HG03108 (cell line): ENCODE results near the gene GPATCH8.

Source experiments
- ATAC-seq: cut with Tn5 transposase; IDR thresholded peaks from one replicate; pipeline ENCODE4 v1.9.1; 2021; ENCODE audit warnings: moderate library complexity; ENCODE audit not compliant: unreplicated experiment

GPATCH8 gene

GRCh38 chr17:44464037-44464436 lies 39.2 kb downstream of the GPATCH8 start:
- no peak for ATAC-seq

GRCh38 chr17:44451832-44452231 lies 51.4 kb downstream of the GPATCH8 start:
- ATAC-seq, result no peak

GRCh38 chr17:44451016-44451627 lies 52.1 kb downstream of the GPATCH8 start:
- ATAC-seq, result no peak

GRCh38 chr17:44448412-44448811 lies 54.8 kb downstream of the GPATCH8 start:
- ATAC-seq, result no peak

GRCh38 chr17:44444735-44445105 lies 58.5 kb downstream of the GPATCH8 start:
- no peak for ATAC-seq

GRCh38 chr17:44442806-44443205 lies 60.4 kb downstream of the GPATCH8 start:
- ATAC-seq, result no peak

- ATAC-seq, result no peak
Measured at GRCh38 chr17:44439168-44439567, 64.0 kb downstream of the GPATCH8 start.

GRCh38 chr17:44438636-44439035 lies 64.6 kb downstream of the GPATCH8 start:
- ATAC-seq, result no peak

GRCh38 chr17:44436336-44436735 lies 66.9 kb downstream of the GPATCH8 start:
- ATAC-seq, result no peak

GRCh38 chr17:44432254-44433157 lies 70.7 kb downstream of the GPATCH8 start:
- ATAC-seq, result no peak

- ATAC-seq, result no peak
Measured at GRCh38 chr17:44424828-44425461, 78.3 kb downstream of the GPATCH8 start.

- ATAC-seq, result no peak
Measured at GRCh38 chr17:44417553-44417952, 85.7 kb downstream of the GPATCH8 start.

- ATAC-seq, result no peak
Measured at GRCh38 chr17:44416558-44417289, 86.5 kb downstream of the GPATCH8 start.

GRCh38 chr17:44414394-44415155 lies 88.6 kb downstream of the GPATCH8 start:
- ATAC-seq, result no peak

GRCh38 chr17:44409309-44410028 lies 93.7 kb downstream of the GPATCH8 start:
- no peak for ATAC-seq

- ATAC-seq, result no peak
Measured at GRCh38 chr17:44408786-44409185, 94.4 kb downstream of the GPATCH8 start.

- ATAC-seq, result no peak
Measured at GRCh38 chr17:44402564-44403172, 100.5 kb downstream of the GPATCH8 start.

GRCh38 chr17:44400226-44400847 lies 102.9 kb downstream of the GPATCH8 start:
- no peak for ATAC-seq
